ENCODE results near the gene TCF12.

The TCF12 gene

GRCh38 chr15:57129064-57129463, 210.6 kb downstream of the TCF12 start:
- no peak overlapping the region for H3K4me3 ChIP-seq (replicated peaks; ENCODE audit: insufficient read depth, low read length)
- TF ChIP-seq, protein P1, sequence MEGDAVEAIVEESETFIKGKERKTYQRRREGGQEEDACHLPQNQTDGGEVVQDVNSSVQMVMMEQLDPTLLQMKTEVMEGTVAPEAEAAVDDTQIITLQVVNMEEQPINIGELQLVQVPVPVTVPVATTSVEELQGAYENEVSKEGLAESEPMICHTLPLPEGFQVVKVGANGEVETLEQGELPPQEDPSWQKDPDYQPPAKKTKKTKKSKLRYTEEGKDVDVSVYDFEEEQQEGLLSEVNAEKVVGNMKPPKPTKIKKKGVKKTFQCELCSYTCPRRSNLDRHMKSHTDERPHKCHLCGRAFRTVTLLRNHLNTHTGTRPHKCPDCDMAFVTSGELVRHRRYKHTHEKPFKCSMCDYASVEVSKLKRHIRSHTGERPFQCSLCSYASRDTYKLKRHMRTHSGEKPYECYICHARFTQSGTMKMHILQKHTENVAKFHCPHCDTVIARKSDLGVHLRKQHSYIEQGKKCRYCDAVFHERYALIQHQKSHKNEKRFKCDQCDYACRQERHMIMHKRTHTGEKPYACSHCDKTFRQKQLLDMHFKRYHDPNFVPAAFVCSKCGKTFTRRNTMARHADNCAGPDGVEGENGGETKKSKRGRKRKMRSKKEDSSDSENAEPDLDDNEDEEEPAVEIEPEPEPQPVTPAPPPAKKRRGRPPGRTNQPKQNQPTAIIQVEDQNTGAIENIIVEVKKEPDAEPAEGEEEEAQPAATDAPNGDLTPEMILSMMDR (IDR thresholded peaks at IDR 0.05; ENCODE audit: insufficient read depth, low read length): no peak
- TF ChIP-seq REST (IDR thresholded peaks at IDR 0.05; ENCODE audit: insufficient replicate concordance, low read depth) (no peak), POLR2AphosphoS5 (IDR thresholded peaks at IDR 0.05; ENCODE audit: low read depth) (no peak), SPI1 (IDR thresholded peaks at IDR 0.05; ENCODE audit: borderline replicate concordance, low read depth) (no peak), GABPA (IDR thresholded peaks at IDR 0.05; ENCODE audit: low read depth) (no peak)
- no peak overlapping the region for H3K27ac ChIP-seq (replicated peaks)
- no peaks in the 10 kb centered on the region for H3K27me3 ChIP-seq (ENCODE audit: insufficient read depth, poor library complexity, severe bottlenecking)
- no peak for DNase-seq (ENCODE audit: low read depth in 1 of 2, low spot score in 1 of 2)

DNA sequence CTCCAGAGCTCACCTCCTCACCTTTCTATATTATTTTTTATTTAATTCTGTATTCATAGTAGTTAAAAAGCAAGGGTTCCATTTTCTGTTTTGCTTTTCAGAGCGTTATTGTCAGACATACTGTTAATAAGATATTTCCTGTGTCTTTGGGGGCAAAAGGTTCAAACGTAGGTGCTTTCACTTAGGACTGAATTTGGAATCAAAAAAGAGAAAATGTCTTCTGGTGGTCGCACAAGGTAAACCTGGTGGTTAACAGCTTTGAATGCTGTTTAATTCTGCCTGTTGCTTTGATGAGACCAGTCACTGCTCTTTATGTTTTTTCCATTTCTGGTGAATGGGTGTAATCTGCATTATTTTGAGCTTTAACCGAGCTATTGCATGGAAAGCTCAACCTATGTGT, 212.5 kb downstream of the TCF12 start:
- H3K27ac ChIP-seq (replicated peaks): no peak overlapping the region
- TF ChIP-seq POLR2AphosphoS5 (IDR thresholded peaks at IDR 0.05; ENCODE audit: low read depth) (no peak), REST (IDR thresholded peaks at IDR 0.05; ENCODE audit: insufficient replicate concordance, low read depth) (no peak), GABPA (IDR thresholded peaks at IDR 0.05; ENCODE audit: low read depth) (no peak), SPI1 (IDR thresholded peaks at IDR 0.05; ENCODE audit: borderline replicate concordance, low read depth) (no peak)
- TF ChIP-seq, protein P1 (IDR thresholded peaks at IDR 0.05; ENCODE audit: insufficient read depth, low read length): no peak
- no peaks in the 10 kb centered on the region for H3K27me3 ChIP-seq (ENCODE audit: insufficient read depth, poor library complexity, severe bottlenecking)
- H3K4me3 ChIP-seq (replicated peaks; ENCODE audit: insufficient read depth, low read length): no peak overlapping the region
- no peak for DNase-seq (ENCODE audit: low read depth in 1 of 2, low spot score in 1 of 2)

DNA sequence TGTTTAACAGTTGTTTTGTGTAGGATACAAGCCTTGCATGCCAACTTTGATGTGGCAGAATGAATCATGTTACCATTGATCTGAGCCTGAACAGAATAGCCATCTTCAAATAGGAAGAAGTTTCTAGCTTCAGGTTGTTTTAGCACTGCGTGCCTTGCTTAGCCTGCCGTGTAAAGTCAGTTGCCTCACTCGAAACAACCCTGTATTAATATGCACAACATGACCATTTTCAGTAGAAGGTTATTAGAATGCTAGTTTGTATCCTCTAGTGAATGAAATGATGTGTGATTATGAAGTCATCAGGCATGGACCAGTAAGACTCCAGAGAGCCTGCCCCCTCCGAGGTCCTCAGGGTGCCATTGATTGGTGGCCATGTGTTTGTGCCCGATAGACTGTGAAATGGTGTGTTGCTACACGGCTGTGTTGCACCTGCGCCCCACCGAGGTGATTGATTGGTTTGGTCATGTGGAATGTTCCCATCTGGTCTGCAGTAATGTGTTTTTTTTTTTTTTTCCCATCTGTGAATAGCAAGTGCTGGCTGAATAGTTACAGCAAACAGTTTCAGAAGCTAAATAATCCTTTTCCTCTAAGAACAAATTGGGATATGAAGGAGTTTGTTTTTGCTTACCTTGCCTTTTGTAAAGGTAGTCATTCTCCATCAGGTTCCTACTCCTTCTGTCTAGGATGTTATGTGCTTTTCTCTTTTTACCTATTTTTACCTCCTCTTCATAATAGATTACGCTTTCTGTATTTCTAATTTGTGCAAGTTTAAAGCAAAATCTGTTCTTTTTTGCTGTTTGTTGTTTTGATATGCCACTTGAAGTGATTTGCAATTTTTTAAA, 214.9 kb downstream of the TCF12 start:
- TF ChIP-seq SPI1 (IDR thresholded peaks at IDR 0.05; ENCODE audit: borderline replicate concordance, low read depth) (no peak), GABPA (IDR thresholded peaks at IDR 0.05; ENCODE audit: low read depth) (no peak), POLR2AphosphoS5 (IDR thresholded peaks at IDR 0.05; ENCODE audit: low read depth) (no peak), REST (IDR thresholded peaks at IDR 0.05; ENCODE audit: insufficient replicate concordance, low read depth) (no peak)
- TF ChIP-seq, protein P1 (IDR thresholded peaks at IDR 0.05; ENCODE audit: insufficient read depth, low read length): no peak
- no peak overlapping the region for H3K27ac ChIP-seq (replicated peaks)
- H3K27me3 ChIP-seq (ENCODE audit: insufficient read depth, poor library complexity, severe bottlenecking): no peaks in the 10 kb centered on the region
- no peak for DNase-seq (ENCODE audit: low read depth in 1 of 2, low spot score in 1 of 2)
- no peak overlapping the region for H3K4me3 ChIP-seq (replicated peaks; ENCODE audit: insufficient read depth, low read length)

All from HL-60 (cell line).